Gastrocnemius medialis (tissue), 4 donors: ENCODE measurements around the gene DENND4C.

Experiments
- CTCF ChIP-seq, 5 experiments: fragments of 450-650 bp in 3 of 5; fragments of 200-600 bp in 2 of 5; sonication (generic) in 2 of 5; IDR thresholded peaks in 4 of 5; conservative IDR thresholded peaks in 1 of 5; 1 replicate in 4 of 5; 2 replicates in 1 of 5; pipeline ENCODE4 v1.5.1; 2016 to 2019; ENCODE audit warnings: antibody characterized with exemption in 5 of 5, mild to moderate bottlenecking in 3 of 5, moderate library complexity in 3 of 5
- POLR2A ChIP-seq, 2 donors: fragments of 450-650 bp; IDR thresholded peaks; one replicate each; pipeline ENCODE4 v1.6.1; 2017; ENCODE audit warnings: antibody characterized with exemption in 2 of 2, mild to moderate bottlenecking in 2 of 2, moderate library complexity in 2 of 2

GRCh38 chr9:19233344-19233743, 2.9 kb downstream of the DENND4C start:
- no peak for TF ChIP-seq CTCF (IDR thresholded peaks at IDR 0.05 in 4 of 5, conservative IDR thresholded peaks at IDR 0.05 in 1 of 5)
- TF ChIP-seq POLR2A (IDR thresholded peaks at IDR 0.05), result no peak
